Large intestine (tissue), 12 donors: ENCODE results near the gene TSEN2. TPM values are rescaled to one million over a fixed set of nuclear protein-coding genes. Genes with fewer than 3 reads are reported as not detected.

Experiments
- DNase-seq, 2 donors: peaks; one replicate each; pipeline versions ENCODE4 v3.0.0 to v3.0.0-alpha.2; 2013
- H3K27ac ChIP-seq: one replicate; pipeline ENCODE4 v1.5.1; 2013; ENCODE audit warnings: low read length
- H3K27me3 ChIP-seq: 2 replicates; pipeline ENCODE4 v1.6.1; 2013; ENCODE audit warnings: low read length; ENCODE audit not compliant: control insufficient read depth, insufficient read depth
- H3K36me3 ChIP-seq: 2 replicates; pipeline ENCODE4 v1.6.1; 2013; ENCODE audit warnings: low read length; ENCODE audit not compliant: control insufficient read depth, insufficient read depth
- H3K4me1 ChIP-seq: one replicate; pipeline ENCODE4 v1.6.1; 2013; ENCODE audit warnings: low read length; ENCODE audit not compliant: control insufficient read depth, insufficient read depth
- H3K4me3 ChIP-seq: one replicate; pipeline ENCODE4 v1.5.1; 2013; ENCODE audit warnings: low read length
- H3K9me3 ChIP-seq: one replicate; pipeline ENCODE4 v1.6.1; 2013; ENCODE audit warnings: mild to moderate bottlenecking, low read depth, low read length, moderate library complexity; ENCODE audit not compliant: control insufficient read depth
- WGBS: methylation state at CpG from one replicate; pipeline ENCODE4 v1.1.5; 2013; ENCODE audit warnings: low lambda C conversion rate; ENCODE audit not compliant: insufficient coverage; 5-methylcytosine and 5-hydroxymethylcytosine counted together
- long read RNA-seq, 11 donors: transcript quantifications; one replicate each; lab custom pipeline, GENCODE V29; 2026
- polyA plus RNA-seq: library from polyadenylated mRNA; unstranded; fragments of 120-200 nt; gene quantifications from one replicate; pipeline ENCODE4 v1.2.1, GENCODE V29; 2013

The TSEN2 gene
- polyA plus RNA-seq, result 18.3 TPM
- long read RNA-seq, donor 1, result 0 reads
- long read RNA-seq, donor 2, partial matches to known transcripts, result 0 of 1 reads
- long read RNA-seq, donor 2, other reads (novel, unspliced or antisense), result 0 of 1 reads
- long read RNA-seq, donor 3, result 0 reads
- long read RNA-seq, donor 4, result 0 reads
- long read RNA-seq, donor 5, result 0 reads
- long read RNA-seq, donor 6, result 0 reads
- long read RNA-seq, donor 7, result 0 reads
- long read RNA-seq, donor 8, result 0 reads
- long read RNA-seq, donor 9, result 0 reads
- long read RNA-seq, donor 10, partial matches to known transcripts, result 0 of 1 reads
- long read RNA-seq, donor 10, other reads (novel, unspliced or antisense), result 0 of 1 reads
- long read RNA-seq, donor 11, result 0 reads

DNA sequence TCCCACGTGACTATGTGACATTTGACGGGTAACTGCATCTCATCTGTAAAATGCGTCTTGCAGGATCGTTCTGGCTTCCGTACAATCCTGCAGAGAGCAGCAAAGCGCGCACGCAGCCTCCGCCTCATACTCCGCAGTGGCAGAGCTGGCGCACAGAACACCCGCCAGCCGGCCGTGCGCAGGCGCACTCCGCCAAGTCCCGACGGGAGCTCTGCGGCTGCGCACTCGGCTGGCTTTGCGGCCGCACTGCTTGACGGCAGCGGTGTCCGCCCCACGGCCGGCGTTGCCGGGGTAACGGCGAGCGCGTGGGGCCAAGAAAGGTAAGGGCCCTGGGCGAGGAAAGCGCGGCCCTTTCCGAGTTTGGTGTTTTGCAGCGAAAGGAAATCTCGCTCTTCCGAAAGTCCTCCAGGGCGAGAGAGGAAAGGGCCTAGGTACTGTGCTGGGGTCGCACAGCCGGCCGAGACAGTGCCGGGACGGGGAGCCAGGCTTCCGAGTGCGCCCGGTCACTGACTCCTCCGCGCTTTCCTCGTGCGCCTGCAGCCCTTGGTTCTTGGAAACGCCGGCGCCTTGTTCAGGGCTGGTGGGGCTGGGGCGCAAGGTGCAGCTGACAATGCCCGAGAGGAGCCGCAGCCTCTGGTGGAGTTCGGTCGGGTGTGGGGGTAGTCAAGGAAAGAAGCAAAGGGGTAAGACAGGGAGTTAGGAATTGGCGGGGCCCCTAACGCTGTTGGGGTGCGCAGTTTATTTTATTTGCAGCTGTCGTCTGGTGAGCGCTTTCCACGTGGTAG lies at the start of gene TSEN2:
Gene TSEN2, plus strand, starts transcription at position 283 of the 785 bp plus-strand sequence. CDS start 5,321 bp downstream, outside the sequence.
- DNase-seq, result peak; percentile 97 to 98
- Histone ChIP-seq H3K4me1 (peaks cover 22% of the 10 kb centered on the region), H3K36me3 (peaks cover 9% of the 10 kb centered on the region), H3K4me3 (peak within 1 kb of the TSS; percentile 85), H3K27ac (peak within 1 kb of the TSS; percentile 70), H3K27me3 (no peaks in the 10 kb centered on the region), H3K9me3 (no peaks in the 10 kb centered on the region)
- no CpG with 5 or more reads among the region's 69 CpGs for WGBS

- no peaks in the 10 kb centered on the region for H3K36me3 ChIP-seq
- no peak overlapping the region for H3K4me3 ChIP-seq
- H3K4me1 ChIP-seq, result peaks cover 10% of the 10 kb centered on the region
- no peaks in the 10 kb centered on the region for H3K9me3 ChIP-seq
- no peak for DNase-seq
- H3K27ac ChIP-seq, result no peak overlapping the region
- peaks cover 8% of the 10 kb centered on the region for H3K27me3 ChIP-seq
- WGBS, result no CpG with 5 or more reads among the region's 12 CpGs
Observed at GRCh38 chr3:12436514-12437220, 47.6 kb upstream of the TSEN2 start.

- no peak overlapping the region for H3K4me3 ChIP-seq
- H3K27me3 ChIP-seq, result peaks cover 11% of the 10 kb centered on the region
- no peaks in the 10 kb centered on the region for H3K9me3 ChIP-seq
- H3K27ac ChIP-seq, result no peak overlapping the region
- H3K4me1 ChIP-seq, result peaks cover 10% of the 10 kb centered on the region
- no peak for DNase-seq
- WGBS, result no CpG with 5 or more reads among the region's 6 CpGs
- H3K36me3 ChIP-seq, result no peaks in the 10 kb centered on the region
Observed at GRCh38 chr3:12437221-12437605, 47.1 kb upstream of the TSEN2 start.

- Histone ChIP-seq H3K27me3 (peaks cover 14% of the 10 kb centered on the region), H3K27ac (no peak overlapping the region), H3K9me3 (no peaks in the 10 kb centered on the region), H3K4me3 (no peak overlapping the region), H3K4me1 (peaks cover 10% of the 10 kb centered on the region), H3K36me3 (no peaks in the 10 kb centered on the region)
- DNase-seq, result no peak
- no CpG with 5 or more reads among the region's 13 CpGs for WGBS
Observed at GRCh38 chr3:12437861-12438260, 46.4 kb upstream of the TSEN2 start.

DNA sequence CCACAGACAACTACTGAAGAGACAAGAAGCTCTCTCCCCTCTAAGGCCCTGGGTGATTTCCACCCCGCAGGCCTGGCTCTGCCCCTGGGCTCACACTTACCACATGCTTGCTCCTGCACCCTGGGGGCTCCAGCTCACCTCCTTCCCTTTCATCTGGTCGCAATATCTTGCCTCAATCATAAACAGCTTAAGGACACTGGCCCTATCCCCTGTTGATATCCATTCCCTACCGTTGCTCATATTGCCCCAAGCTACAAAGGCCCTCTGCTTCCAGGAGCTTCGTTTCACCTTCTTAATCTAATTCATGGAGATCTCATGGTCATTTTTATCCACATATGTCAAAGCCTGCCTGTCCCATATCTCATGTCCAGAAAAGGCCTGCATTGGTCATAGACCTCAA lies 46.0 kb upstream of the TSEN2 start:
- Histone ChIP-seq H3K36me3 (no peaks in the 10 kb centered on the region), H3K27me3 (peaks cover 18% of the 10 kb centered on the region), H3K9me3 (no peaks in the 10 kb centered on the region), H3K27ac (no peak overlapping the region), H3K4me3 (no peak overlapping the region), H3K4me1 (peaks cover 13% of the 10 kb centered on the region)
- DNase-seq, result no peak
- 100% methylated on average over 1 of the region's 4 CpGs for WGBS

DNA sequence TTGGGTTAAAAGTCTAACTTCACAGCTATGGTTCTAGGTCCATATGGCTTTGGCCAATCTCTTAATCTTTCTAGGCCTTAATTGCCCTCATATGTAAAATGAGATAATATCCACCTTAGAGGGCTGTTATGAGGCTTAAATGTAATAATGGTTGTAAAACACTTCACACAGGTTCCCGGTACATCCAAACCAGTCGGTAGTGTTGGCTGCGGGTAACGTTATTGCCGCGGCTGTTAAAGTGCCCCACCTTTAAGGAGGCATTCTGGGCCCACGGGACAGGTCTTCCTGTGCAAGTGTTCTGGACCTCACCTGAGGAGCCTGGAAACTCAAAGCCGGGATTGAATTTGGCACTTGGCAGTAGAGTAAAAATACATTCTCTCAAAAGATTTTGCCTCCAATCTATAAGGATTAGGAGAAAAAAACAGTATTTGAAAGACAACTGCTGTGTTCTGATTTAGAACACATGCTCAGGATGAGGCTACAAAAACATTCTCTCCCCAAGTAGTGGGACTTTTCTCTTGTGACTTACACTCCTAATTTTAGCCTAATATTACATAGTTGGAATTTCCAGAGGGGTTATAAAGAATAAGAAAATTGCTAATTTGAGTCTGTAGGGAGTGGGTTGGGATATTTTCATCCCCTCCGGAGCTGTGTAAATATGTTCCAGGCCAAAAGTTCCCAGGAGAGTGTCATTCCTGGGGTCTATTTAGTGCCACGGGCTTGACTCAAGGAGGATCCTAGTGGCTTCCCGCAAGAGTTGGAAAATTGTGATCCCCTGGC lies 44.9 kb upstream of the TSEN2 start:
- Histone ChIP-seq H3K4me3 (no peak overlapping the region), H3K27me3 (peaks cover 21% of the 10 kb centered on the region), H3K9me3 (no peaks in the 10 kb centered on the region), H3K27ac (no peak overlapping the region), H3K4me1 (peaks cover 23% of the 10 kb centered on the region), H3K36me3 (no peaks in the 10 kb centered on the region)
- no CpG with 5 or more reads among the region's 11 CpGs for WGBS
- DNase-seq, result peak in 1 of 2 donors; percentile 51

DNA sequence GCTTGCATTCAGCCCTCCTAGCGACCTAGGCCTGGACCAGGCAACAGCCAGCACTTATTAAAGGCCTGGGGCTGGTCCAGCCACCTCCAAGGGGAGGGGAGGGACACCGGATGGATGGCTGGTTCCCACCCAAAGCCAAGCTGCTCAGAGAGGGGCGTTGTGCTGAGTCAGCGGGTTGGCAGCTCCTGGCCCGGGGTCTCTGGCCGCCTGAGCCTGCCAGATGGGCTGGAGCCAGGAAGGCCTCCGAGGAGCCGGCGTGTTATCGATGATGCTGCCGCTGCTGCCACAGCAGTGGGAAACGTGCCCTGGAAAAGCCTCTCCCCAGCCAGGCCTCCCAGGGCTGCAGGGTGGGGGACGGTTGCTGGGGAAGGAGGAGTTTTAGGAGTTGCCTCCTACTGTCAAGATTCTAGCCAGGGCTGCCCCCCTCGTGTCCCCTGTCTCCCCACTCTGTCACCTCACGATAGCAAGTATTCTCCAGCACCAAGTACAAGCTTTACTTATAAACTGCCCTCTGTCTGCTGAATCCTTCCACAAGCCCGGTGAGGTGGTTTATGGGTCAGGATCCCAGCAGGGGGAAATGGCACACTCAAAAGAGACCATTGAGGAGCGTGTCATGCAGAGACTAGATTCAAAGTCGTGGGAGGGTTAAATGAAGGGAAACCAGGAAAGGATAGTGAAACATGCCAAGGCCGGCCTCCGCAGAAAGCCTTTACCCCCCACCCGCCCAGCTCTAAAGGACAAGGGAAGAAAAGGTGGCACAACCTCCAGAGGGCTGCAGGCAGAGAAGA lies 43.2 kb upstream of the TSEN2 start:
- Histone ChIP-seq H3K9me3 (no peaks in the 10 kb centered on the region), H3K4me3 (no peak overlapping the region), H3K36me3 (no peaks in the 10 kb centered on the region), H3K27ac (no peak overlapping the region), H3K27me3 (peaks cover 24% of the 10 kb centered on the region), H3K4me1 (peaks cover 38% of the 10 kb centered on the region)
- no CpG with 5 or more reads among the region's 21 CpGs for WGBS
- DNase-seq, result peak in 1 of 2 donors; percentile 25

DNA sequence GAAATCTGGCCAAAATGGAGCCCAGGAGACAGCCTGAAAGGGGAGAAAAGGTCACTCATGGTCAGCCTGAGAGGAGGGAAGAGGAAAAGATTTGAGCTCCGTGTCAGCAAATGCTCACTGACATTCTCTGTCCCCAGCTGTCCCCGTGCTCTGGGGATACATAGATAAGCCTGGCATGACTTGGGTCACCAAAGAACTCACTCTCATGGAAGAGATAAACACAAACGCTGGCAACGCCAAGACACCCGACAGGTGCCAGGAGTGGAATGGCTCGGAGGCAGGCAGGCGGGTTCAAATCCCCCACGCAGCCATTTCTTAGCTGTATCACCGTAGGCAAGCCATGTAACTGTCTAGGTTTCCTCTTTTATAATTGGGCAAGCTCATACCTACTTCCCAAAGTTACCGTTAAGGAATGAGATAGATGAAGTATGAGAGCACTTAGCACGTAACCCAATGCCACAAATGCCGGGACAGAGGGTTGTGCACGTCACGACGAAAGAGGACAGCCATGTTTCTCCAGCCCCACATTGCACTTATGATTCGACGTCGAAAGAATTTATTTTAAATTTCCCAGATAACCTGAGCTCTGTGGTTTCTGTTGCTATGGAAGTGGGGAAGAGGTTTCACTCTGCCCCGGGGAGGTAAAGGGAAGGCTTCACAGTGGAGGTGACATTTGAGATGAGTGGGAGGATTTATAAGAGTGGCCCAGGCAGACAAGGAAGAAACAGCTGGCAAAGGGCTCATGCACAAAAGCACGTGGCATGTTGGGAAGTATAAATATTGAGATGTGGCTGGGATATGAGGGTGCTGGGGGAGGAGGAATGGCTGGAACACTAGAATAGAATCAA lies 41.4 kb upstream of the TSEN2 start:
- 53% methylated on average over 2 of the region's 20 CpGs for WGBS
- Histone ChIP-seq H3K27ac (no peak overlapping the region), H3K4me1 (peaks cover 38% of the 10 kb centered on the region), H3K9me3 (no peaks in the 10 kb centered on the region), H3K36me3 (no peaks in the 10 kb centered on the region), H3K27me3 (peaks cover 24% of the 10 kb centered on the region), H3K4me3 (no peak overlapping the region)
- no peak for DNase-seq
